ENCODE results near the gene UTP4. TPM values are rescaled to one million over a fixed set of nuclear protein-coding genes. Genes with fewer than 3 reads are reported as not detected.
"Not testable (repeated sequence)": the region's sequence is repeated elsewhere in the genome, so short reads cannot be mapped to it uniquely, and the experiment has no call there.

Gene UTP4
- total RNA-seq, 1 donor from 2014 or later: 13.3 TPM

DNA sequence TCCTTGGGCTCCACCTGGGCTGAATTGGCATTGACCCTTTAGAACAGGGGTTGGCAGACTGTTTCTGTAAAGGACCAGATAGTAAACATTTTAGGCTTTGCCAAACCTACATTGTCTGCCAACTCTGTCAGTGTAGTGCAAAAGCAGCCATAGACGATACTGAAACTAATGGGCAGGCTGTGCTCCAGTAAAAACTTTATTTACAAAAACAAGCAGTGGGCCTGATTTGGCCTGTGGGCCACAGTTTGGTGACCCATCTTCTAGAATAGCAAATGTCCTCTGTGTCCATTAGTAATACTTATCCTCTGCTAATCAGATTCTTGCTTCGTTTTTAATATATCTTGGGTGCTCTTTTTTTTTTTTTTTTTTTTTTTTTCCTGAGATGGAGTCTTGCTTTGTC lies 6.2 kb downstream of the UTP4 start:
- H3K4me1 Mint-ChIP-seq: peaks cover 7% of the 10 kb centered on the region
- Histone ChIP-seq H3K4me2 (no peak overlapping the region), H3K79me2 (ENCODE audit: low read depth) (peaks cover 42% of the 10 kb centered on the region), H3K27me3 (no peaks in the 10 kb centered on the region), H3K4me1 (peaks cover 3% of the 10 kb centered on the region), H3K27ac (no peak overlapping the region), H3F3A (ENCODE audit: low read depth) (peaks cover 2% of the 10 kb centered on the region), H3K9me3 (ENCODE audit: low read depth) (no peaks in the 10 kb centered on the region), H4K20me1 (ENCODE audit: low read depth) (peaks cover 14% of the 10 kb centered on the region), H3K36me3 (peaks cover 4% of the 10 kb centered on the region), H2AFZ (replicated peaks) (no peak overlapping the region), H3K9ac (no peak overlapping the region), H3K4me3 (no peak overlapping the region)
- TF ChIP-seq EZH2phosphoT487 (IDR thresholded peaks at IDR 0.05): no peak
- TF ChIP-seq, protein P1, sequence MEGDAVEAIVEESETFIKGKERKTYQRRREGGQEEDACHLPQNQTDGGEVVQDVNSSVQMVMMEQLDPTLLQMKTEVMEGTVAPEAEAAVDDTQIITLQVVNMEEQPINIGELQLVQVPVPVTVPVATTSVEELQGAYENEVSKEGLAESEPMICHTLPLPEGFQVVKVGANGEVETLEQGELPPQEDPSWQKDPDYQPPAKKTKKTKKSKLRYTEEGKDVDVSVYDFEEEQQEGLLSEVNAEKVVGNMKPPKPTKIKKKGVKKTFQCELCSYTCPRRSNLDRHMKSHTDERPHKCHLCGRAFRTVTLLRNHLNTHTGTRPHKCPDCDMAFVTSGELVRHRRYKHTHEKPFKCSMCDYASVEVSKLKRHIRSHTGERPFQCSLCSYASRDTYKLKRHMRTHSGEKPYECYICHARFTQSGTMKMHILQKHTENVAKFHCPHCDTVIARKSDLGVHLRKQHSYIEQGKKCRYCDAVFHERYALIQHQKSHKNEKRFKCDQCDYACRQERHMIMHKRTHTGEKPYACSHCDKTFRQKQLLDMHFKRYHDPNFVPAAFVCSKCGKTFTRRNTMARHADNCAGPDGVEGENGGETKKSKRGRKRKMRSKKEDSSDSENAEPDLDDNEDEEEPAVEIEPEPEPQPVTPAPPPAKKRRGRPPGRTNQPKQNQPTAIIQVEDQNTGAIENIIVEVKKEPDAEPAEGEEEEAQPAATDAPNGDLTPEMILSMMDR (IDR thresholded peaks at IDR 0.05): no peak
- H3K9me3 Mint-ChIP-seq: no peaks in the 10 kb centered on the region
- H3K27me3 Mint-ChIP-seq (ENCODE audit: insufficient read depth, low read depth): no peaks in the 10 kb centered on the region
- H3K4me3 Mint-ChIP-seq: no peak overlapping the region
- DNase-seq (ENCODE audit: low spot score): no peak
- no peak overlapping the region for H3K27ac Mint-ChIP-seq
- H3K36me3 Mint-ChIP-seq: peaks cover 34% of the 10 kb centered on the region

DNA sequence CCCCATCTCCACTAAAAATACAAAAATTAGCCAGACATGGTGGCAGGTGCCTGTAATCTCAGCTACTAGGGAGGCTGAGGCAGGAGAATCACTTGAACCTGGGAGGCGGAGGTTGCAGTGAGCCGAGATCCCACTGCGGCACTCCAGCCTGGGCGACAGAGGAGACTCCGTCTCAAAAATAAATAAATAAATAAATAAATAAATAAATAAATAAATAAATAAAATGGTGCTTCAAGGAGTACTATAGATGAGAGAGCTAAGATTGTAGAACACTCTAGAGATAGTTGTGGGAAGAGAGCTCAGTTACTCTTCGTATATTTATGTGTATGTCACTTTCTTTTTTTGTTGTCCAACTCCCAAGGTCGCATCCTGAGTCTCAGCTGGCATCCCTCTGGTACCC lies 7.0 kb downstream of the UTP4 start:
- H3K79me2 ChIP-seq (ENCODE audit: low read depth): peaks cover 34% of the 10 kb centered on the region
- not testable (repeated sequence) for H3K4me1 Mint-ChIP-seq; DNase-seq (ENCODE audit: low spot score); H3K27me3 ChIP-seq; H3K27ac ChIP-seq; H3K4me3 ChIP-seq; H2AFZ ChIP-seq (replicated peaks); H3K4me2 ChIP-seq; H3K4me3 Mint-ChIP-seq; H3K4me1 ChIP-seq; H3K9ac ChIP-seq; H3K27ac Mint-ChIP-seq; H3K9me3 Mint-ChIP-seq; H4K20me1 ChIP-seq (ENCODE audit: low read depth); H3K9me3 ChIP-seq (ENCODE audit: low read depth); H3F3A ChIP-seq (ENCODE audit: low read depth); H3K36me3 ChIP-seq; H3K27me3 Mint-ChIP-seq (ENCODE audit: insufficient read depth, low read depth)
- H3K36me3 Mint-ChIP-seq: peaks cover 37% of the 10 kb centered on the region

DNA sequence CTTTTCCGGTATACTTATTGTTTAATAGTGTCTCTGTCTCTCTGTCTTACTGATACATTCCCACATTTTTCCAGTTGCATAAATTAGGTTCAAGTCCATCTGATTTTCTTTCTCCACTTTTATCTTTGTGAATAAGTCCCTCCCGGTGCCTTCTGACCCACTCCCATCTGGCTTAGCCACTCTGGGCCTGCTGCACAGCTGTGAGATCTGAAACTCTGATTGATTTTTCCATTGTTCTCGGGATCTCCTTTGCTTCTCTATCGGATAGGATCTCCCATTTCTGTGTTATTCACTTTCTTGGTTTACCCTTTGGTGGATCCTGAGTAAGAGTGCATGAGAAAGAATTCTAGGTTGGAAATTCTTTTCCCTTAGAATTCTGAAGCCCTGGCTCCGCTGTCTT lies 8.6 kb downstream of the UTP4 start:
- H3K4me1 ChIP-seq: no peaks in the 10 kb centered on the region
- peaks cover 39% of the 10 kb centered on the region for H3K36me3 Mint-ChIP-seq
- peaks cover 4% of the 10 kb centered on the region for H4K20me1 ChIP-seq (ENCODE audit: low read depth)
- H3K27me3 Mint-ChIP-seq (ENCODE audit: insufficient read depth, low read depth): no peaks in the 10 kb centered on the region
- peaks cover 18% of the 10 kb centered on the region for H3K79me2 ChIP-seq (ENCODE audit: low read depth)
- no peak overlapping the region for H3K4me2 ChIP-seq
- no peaks in the 10 kb centered on the region for H3K4me1 Mint-ChIP-seq
- H3F3A ChIP-seq (ENCODE audit: low read depth): peaks cover 2% of the 10 kb centered on the region
- H3K27ac Mint-ChIP-seq: peak overlapping the region; percentile 72
- no peak overlapping the region for H3K27ac ChIP-seq
- H3K36me3 ChIP-seq: peaks cover 4% of the 10 kb centered on the region
- no peak overlapping the region for H3K4me3 Mint-ChIP-seq
- H2AFZ ChIP-seq (replicated peaks): no peak overlapping the region
- no peak overlapping the region for H3K4me3 ChIP-seq
- TF ChIP-seq, protein P1 (IDR thresholded peaks at IDR 0.05): no peak
- no peak for TF ChIP-seq EZH2 (IDR thresholded peaks at IDR 0.05)
- H3K9me3 ChIP-seq (ENCODE audit: low read depth): no peaks in the 10 kb centered on the region
- no peaks in the 10 kb centered on the region for H3K27me3 ChIP-seq
- no peak for DNase-seq (ENCODE audit: low spot score)
- H3K9me3 Mint-ChIP-seq: no peaks in the 10 kb centered on the region
- no peak overlapping the region for H3K9ac ChIP-seq

DNA sequence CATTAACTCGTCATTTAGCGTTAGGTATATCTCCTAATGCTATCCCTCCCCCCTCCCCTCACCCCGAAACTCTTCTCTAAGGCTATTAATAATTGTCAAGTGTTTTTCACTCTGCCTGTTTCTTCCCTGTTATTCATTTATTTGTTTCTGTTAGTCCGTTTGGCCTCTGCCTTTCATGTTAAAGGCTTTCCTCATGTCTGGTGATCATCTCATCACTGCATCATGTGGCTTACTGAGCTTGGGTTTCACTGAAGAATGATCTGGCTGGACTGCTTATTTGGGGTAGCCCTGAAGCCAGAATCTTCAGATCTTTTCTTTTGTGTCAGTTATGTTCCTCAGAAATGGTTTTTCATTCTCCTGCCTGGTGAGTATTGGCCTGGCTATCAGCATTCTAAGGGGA lies 9.5 kb downstream of the UTP4 start:
- Histone ChIP-seq H4K20me1 (ENCODE audit: low read depth) (peaks cover 4% of the 10 kb centered on the region), H3K27ac (no peak overlapping the region), H3K36me3 (peaks cover 4% of the 10 kb centered on the region), H3F3A (ENCODE audit: low read depth) (peaks cover 2% of the 10 kb centered on the region), H3K9ac (no peak overlapping the region), H3K4me2 (no peak overlapping the region), H2AFZ (replicated peaks) (no peak overlapping the region), H3K27me3 (no peaks in the 10 kb centered on the region), H3K4me3 (no peak overlapping the region), H3K79me2 (ENCODE audit: low read depth) (peaks cover 9% of the 10 kb centered on the region), H3K9me3 (ENCODE audit: low read depth) (no peaks in the 10 kb centered on the region), H3K4me1 (no peaks in the 10 kb centered on the region)
- H3K27ac Mint-ChIP-seq: no peak overlapping the region
- TF ChIP-seq, protein P1 (IDR thresholded peaks at IDR 0.05): no peak
- TF ChIP-seq EZH2phosphoT487 (IDR thresholded peaks at IDR 0.05): no peak
- no peak for TF ChIP-seq EZH2 (IDR thresholded peaks at IDR 0.05)
- DNase-seq (ENCODE audit: low spot score): no peak
- no peak overlapping the region for H3K4me3 Mint-ChIP-seq
- H3K36me3 Mint-ChIP-seq: peaks cover 38% of the 10 kb centered on the region
- no peaks in the 10 kb centered on the region for H3K9me3 Mint-ChIP-seq
- H3K27me3 Mint-ChIP-seq (ENCODE audit: insufficient read depth, low read depth): no peaks in the 10 kb centered on the region
- H3K4me1 Mint-ChIP-seq: no peaks in the 10 kb centered on the region
